H9 (cell line): ENCODE data around the gene CTF1. TPM values are rescaled to one million over a fixed set of nuclear protein-coding genes. Genes with fewer than 3 reads are reported as not detected.

ENCODE experiments used
- DNase-seq: peaks from one replicate; pipeline ENCODE4 v3.0.0-alpha.2; 2017
- H2AFZ ChIP-seq: one replicate; pipeline ENCODE4 v1.6.1; 2013; ENCODE audit warnings: mild to moderate bottlenecking, low read length, control low read depth, moderate library complexity
- H2AK5ac ChIP-seq: 2 replicates; pipeline ENCODE4 v1.6.1; 2013; ENCODE audit warnings: low read length, control low read depth, mixed read lengths; ENCODE audit not compliant: insufficient read length
- H2BK120ac ChIP-seq: one replicate; pipeline ENCODE4 v1.6.1; 2013; ENCODE audit warnings: low read depth, mild to moderate bottlenecking, low read length, control low read depth, inconsistent platforms; ENCODE audit not compliant: poor library complexity, severe bottlenecking
- H2BK12ac ChIP-seq: 2 replicates; pipeline ENCODE4 v1.6.1; 2013; ENCODE audit warnings: low read length, control low read depth, mixed read lengths, low read depth; ENCODE audit not compliant: insufficient read length
- H2BK15ac ChIP-seq: 2 replicates; pipeline ENCODE4 v1.6.1; 2013; ENCODE audit warnings: low read depth, low read length, control low read depth
- H2BK20ac ChIP-seq: one replicate; pipeline ENCODE4 v1.6.1; 2013; ENCODE audit warnings: low read depth, mild to moderate bottlenecking, low read length, control low read depth, inconsistent platforms; ENCODE audit not compliant: poor library complexity, severe bottlenecking
- H2BK5ac ChIP-seq: 2 replicates; pipeline ENCODE4 v1.6.1; 2013; ENCODE audit warnings: low read length, control low read depth, mixed read lengths; ENCODE audit not compliant: insufficient read length
- H3K14ac ChIP-seq: 2 replicates; pipeline ENCODE4 v1.6.1; 2013; ENCODE audit warnings: low read length, control low read depth; ENCODE audit not compliant: insufficient read depth
- H3K18ac ChIP-seq: 2 replicates; pipeline ENCODE4 v1.6.1; 2013; ENCODE audit warnings: low read depth, mild to moderate bottlenecking, mixed read lengths, low read length, control low read depth; ENCODE audit not compliant: insufficient read length
- H3K23ac ChIP-seq: 2 replicates; pipeline ENCODE4 v1.6.1; 2013; ENCODE audit warnings: low read length, control low read depth, mixed read lengths, low read depth; ENCODE audit not compliant: insufficient read length
- H3K23me2 ChIP-seq: 2 replicates; pipeline ENCODE4 v1.6.1; 2013; ENCODE audit warnings: low read depth, mild to moderate bottlenecking, mixed read lengths, low read length, control low read depth; ENCODE audit not compliant: insufficient read length, poor library complexity, severe bottlenecking
- H3K27ac ChIP-seq: 2 replicates; pipeline ENCODE4 v1.5.1; 2013; ENCODE audit warnings: low read length, control low read depth, mixed read lengths, low read depth; ENCODE audit not compliant: insufficient read length
- H3K27me3 ChIP-seq: 2 replicates; pipeline ENCODE4 v1.6.1; 2013; ENCODE audit warnings: low read length, control low read depth, inconsistent platforms; ENCODE audit not compliant: insufficient read depth
- H3K4ac ChIP-seq: 2 replicates; pipeline ENCODE4 v1.6.1; 2013; ENCODE audit warnings: low read depth, mild to moderate bottlenecking, control low read depth, inconsistent platforms, low read length, moderate library complexity
- H3K4me1 ChIP-seq: 2 replicates; pipeline ENCODE4 v1.6.1; 2013; ENCODE audit warnings: low read length, control low read depth, inconsistent platforms; ENCODE audit not compliant: insufficient read depth
- H3K4me2 ChIP-seq: 2 replicates; pipeline ENCODE4 v1.6.1; 2013; ENCODE audit warnings: low read length, control low read depth, mixed read lengths; ENCODE audit not compliant: insufficient read length, insufficient read depth
- H3K56ac ChIP-seq: 2 replicates; pipeline ENCODE4 v1.6.1; 2013; ENCODE audit warnings: low read depth, mild to moderate bottlenecking, mixed read lengths, low read length, control low read depth; ENCODE audit not compliant: insufficient read length
- H3K79me1 ChIP-seq: 2 replicates; pipeline ENCODE4 v1.6.1; 2013; ENCODE audit warnings: low read depth, mild to moderate bottlenecking, moderate library complexity, low read length, control low read depth, inconsistent platforms; ENCODE audit not compliant: insufficient read depth, poor library complexity, severe bottlenecking
- H3K79me2 ChIP-seq: 2 replicates; pipeline ENCODE4 v1.6.1; 2013; ENCODE audit warnings: low read length, control low read depth, inconsistent platforms; ENCODE audit not compliant: insufficient read depth
- H3K9ac ChIP-seq: 2 replicates; pipeline ENCODE4 v1.6.1; 2013; ENCODE audit warnings: low read length, control low read depth, mixed read lengths; ENCODE audit not compliant: insufficient read length; ENCODE audit errors: extremely low read depth
- H3K9me3 ChIP-seq: one replicate; pipeline ENCODE4 v1.6.1; 2013; ENCODE audit warnings: low read depth, low read length, inconsistent platforms; ENCODE audit not compliant: control insufficient read depth
- H3T11ph ChIP-seq: one replicate; pipeline ENCODE4 v1.6.1; 2013; ENCODE audit warnings: mild to moderate bottlenecking, low read length, control low read depth, inconsistent platforms
- H4K20me1 ChIP-seq: one replicate; pipeline ENCODE4 v1.6.1; 2013; ENCODE audit not compliant: control insufficient read depth, insufficient read length, insufficient read depth
- H4K5ac ChIP-seq: 2 replicates; pipeline ENCODE4 v1.6.1; 2013; ENCODE audit warnings: low read depth, mild to moderate bottlenecking, mixed read lengths, low read length, control low read depth; ENCODE audit not compliant: insufficient read length
- H4K8ac ChIP-seq: replicated peaks from 2 replicates; pipeline ENCODE4 v1.6.1; 2013; ENCODE audit warnings: low read length, control low read depth, mixed read lengths, low read depth; ENCODE audit not compliant: insufficient read length
- H4K91ac ChIP-seq: 2 replicates; pipeline ENCODE4 v1.6.1; 2013; ENCODE audit warnings: low read depth, mild to moderate bottlenecking, moderate library complexity, mixed read lengths, low read length, control low read depth; ENCODE audit not compliant: insufficient read length
- H3K27ac Mint-ChIP-seq, 3 experiments: 2 replicates in 2 of 3; 3 replicates in 1 of 3; pipeline ENCODE4 v1.8.0; 2020 to 2021; ENCODE audit warnings: mixed read lengths in 3 of 3, mild to moderate bottlenecking in 1 of 3, moderate library complexity in 1 of 3
- H3K27me3 Mint-ChIP-seq: 2 replicates; pipeline ENCODE4 v1.8.0; 2021; ENCODE audit warnings: low read depth, mild to moderate bottlenecking, moderate library complexity, mixed read lengths
- H3K36me3 Mint-ChIP-seq, 3 experiments: 2 replicates in 2 of 3; 3 replicates in 1 of 3; pipeline ENCODE4 v1.8.0; 2020 to 2021; ENCODE audit warnings: low read depth in 3 of 3, mixed read lengths in 3 of 3; ENCODE audit not compliant: insufficient read depth in 1 of 3
- H3K4me1 Mint-ChIP-seq, 2 experiments: 2 replicates each; pipeline ENCODE4 v1.8.0; 2020; ENCODE audit warnings: mixed read lengths in 2 of 2
- H3K4me3 Mint-ChIP-seq, 2 experiments: 2 replicates in 1 of 2; 3 replicates in 1 of 2; pipeline ENCODE4 v1.8.0; 2020 to 2021; ENCODE audit warnings: mild to moderate bottlenecking in 2 of 2, mixed read lengths in 2 of 2, moderate library complexity in 1 of 2
- H3K9me3 Mint-ChIP-seq, 2 experiments: 2 replicates in 1 of 2; 3 replicates in 1 of 2; pipeline ENCODE4 v1.8.0; 2020; ENCODE audit warnings: mild to moderate bottlenecking in 2 of 2, mixed read lengths in 2 of 2, moderate library complexity in 1 of 2
- WGBS: extraction: QIAGEN DNeasy Blood & Tissue Kit; methylation state at CpG from one replicate; pipeline ENCODE4 v1.1.7; 2013; ENCODE audit warnings: missing lambda C conversion rate, low lambda C conversion rate, mixed read lengths; ENCODE audit not compliant: insufficient read length; ENCODE audit errors: extremely low coverage; 5-methylcytosine and 5-hydroxymethylcytosine counted together
- total RNA-seq: library from RNA; stranded (reverse); gene quantifications from 2 replicates; pipeline ENCODE4 v1.2.1, GENCODE V29; 2021
- TF ChIP-seq, protein P1 (sequence below): fragments of 200-600 bp; sonication (generic); conservative IDR thresholded peaks from 3 replicates; pipeline ENCODE4 v1.8.0; 2021; ENCODE audit warnings: antibody characterized with exemption, mild to moderate bottlenecking

Gene CTF1
- total RNA-seq, 1 experiment from 2014 or later, result 0.72 TPM

DNA sequence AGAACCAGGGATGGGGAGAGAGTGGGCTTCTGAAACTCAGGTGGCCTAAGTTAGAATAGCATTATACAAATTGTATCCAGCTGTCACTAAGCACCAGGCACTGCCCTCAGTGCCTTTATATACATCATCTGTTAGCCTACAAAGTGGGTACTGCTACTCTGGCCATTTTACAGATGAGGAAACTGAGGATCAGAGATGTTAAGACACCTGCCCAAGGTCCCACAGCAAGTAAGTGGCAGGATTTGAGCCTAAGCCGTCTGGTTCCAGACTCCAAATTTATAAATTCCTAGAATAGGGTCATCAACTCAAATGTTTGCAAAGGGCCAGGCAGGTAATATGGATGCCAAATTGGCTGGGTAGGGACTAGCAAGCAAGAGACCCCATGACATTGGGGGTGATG lies 54.8 kb downstream of the CTF1 start:
- Histone ChIP-seq H3K23ac (no peak overlapping the region), H3K18ac (no peak overlapping the region), H4K5ac (no peak overlapping the region), H2BK15ac (no peak overlapping the region), H3K27me3 (no peaks in the 10 kb centered on the region), H2AFZ (no peak overlapping the region), H3K9me3 (no peaks in the 10 kb centered on the region), H2BK20ac (no peak overlapping the region), H4K20me1 (no peaks in the 10 kb centered on the region), H2BK12ac (no peak overlapping the region), H3K79me1 (no peaks in the 10 kb centered on the region), H3T11ph (no peak overlapping the region), H3K14ac (no peak overlapping the region), H3K27ac (no peak overlapping the region), H3K4me1 (no peaks in the 10 kb centered on the region), H3K4ac (no peak overlapping the region), H3K56ac (no peak overlapping the region), H4K91ac (no peak overlapping the region), H3K9ac (no peak overlapping the region), H3K79me2 (no peaks in the 10 kb centered on the region), H4K8ac (no peak overlapping the region), H2AK5ac (no peak overlapping the region), H2BK120ac (no peak overlapping the region), H3K4me2 (no peak overlapping the region), H3K23me2 (peaks cover 11% of the 10 kb centered on the region), H2BK5ac (no peak overlapping the region)
- H3K36me3 Mint-ChIP-seq, result peaks cover 0 to 8% (median 0%) of the 10 kb centered on the region in 3 experiments; a peak in 2 of 7 replicates
- peaks cover 4% of the 10 kb centered on the region; the same call in 1 of the 2 replicates for H3K27me3 Mint-ChIP-seq
- H3K9me3 Mint-ChIP-seq, result no peaks in the 10 kb centered on the region
- H3K4me1 Mint-ChIP-seq, result peaks cover 26 to 28% of the 10 kb centered on the region in 2 experiments
- H3K4me3 Mint-ChIP-seq, result peak overlapping the region in 1 of 2 experiments; percentile 42; a peak in 1 of 5 replicates
- no peak for DNase-seq
- TF ChIP-seq, protein P1, sequence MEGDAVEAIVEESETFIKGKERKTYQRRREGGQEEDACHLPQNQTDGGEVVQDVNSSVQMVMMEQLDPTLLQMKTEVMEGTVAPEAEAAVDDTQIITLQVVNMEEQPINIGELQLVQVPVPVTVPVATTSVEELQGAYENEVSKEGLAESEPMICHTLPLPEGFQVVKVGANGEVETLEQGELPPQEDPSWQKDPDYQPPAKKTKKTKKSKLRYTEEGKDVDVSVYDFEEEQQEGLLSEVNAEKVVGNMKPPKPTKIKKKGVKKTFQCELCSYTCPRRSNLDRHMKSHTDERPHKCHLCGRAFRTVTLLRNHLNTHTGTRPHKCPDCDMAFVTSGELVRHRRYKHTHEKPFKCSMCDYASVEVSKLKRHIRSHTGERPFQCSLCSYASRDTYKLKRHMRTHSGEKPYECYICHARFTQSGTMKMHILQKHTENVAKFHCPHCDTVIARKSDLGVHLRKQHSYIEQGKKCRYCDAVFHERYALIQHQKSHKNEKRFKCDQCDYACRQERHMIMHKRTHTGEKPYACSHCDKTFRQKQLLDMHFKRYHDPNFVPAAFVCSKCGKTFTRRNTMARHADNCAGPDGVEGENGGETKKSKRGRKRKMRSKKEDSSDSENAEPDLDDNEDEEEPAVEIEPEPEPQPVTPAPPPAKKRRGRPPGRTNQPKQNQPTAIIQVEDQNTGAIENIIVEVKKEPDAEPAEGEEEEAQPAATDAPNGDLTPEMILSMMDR, result no peak
- no CpG with 5 or more reads among the region's 1 CpG for WGBS
- no peak overlapping the region for H3K27ac Mint-ChIP-seq
